ENCODE data around the gene DPP8.
"Not testable (repeated sequence)": the region's sequence is repeated elsewhere in the genome, so short reads cannot be mapped to it uniquely, and the experiment has no call there.

DPP8 gene

GRCh38 chr15:65400760-65401610, 116.5 kb downstream of the DPP8 start:
- peak; percentile 19 for DNase-seq

- DNase-seq: no peak
Observed at GRCh38 chr15:65399997-65400396, 117.5 kb downstream of the DPP8 start.

- DNase-seq: no peak
Observed at GRCh38 chr15:65399001-65399706, 118.3 kb downstream of the DPP8 start.

GRCh38 chr15:65398486-65398885, 119.0 kb downstream of the DPP8 start:
- not testable (repeated sequence) for DNase-seq

- no peak for DNase-seq
Observed at GRCh38 chr15:65396965-65397317, 120.5 kb downstream of the DPP8 start.

- no peak for DNase-seq
Observed at GRCh38 chr15:65396283-65396964, 121.1 kb downstream of the DPP8 start.

- DNase-seq: no peak
Observed at GRCh38 chr15:65395567-65396202, 121.8 kb downstream of the DPP8 start.

GRCh38 chr15:65394936-65395335, 122.6 kb downstream of the DPP8 start:
- no peak for DNase-seq

- DNase-seq: no peak
Observed at GRCh38 chr15:65394280-65394789, 123.2 kb downstream of the DPP8 start.

GRCh38 chr15:65393557-65393956, 123.9 kb downstream of the DPP8 start:
- no peak for DNase-seq

GRCh38 chr15:65393091-65393490, 124.4 kb downstream of the DPP8 start:
- no peak for DNase-seq

All from effector CD8-positive, alpha-beta T cell (primary cell).